CD4-positive, alpha-beta T cell treated with Interleukin-4 for 1 hour (primary cell): ENCODE data around the gene ZNF512B.

Experiments used
- DNase-seq, 2 donors: peaks; one replicate each; pipeline ENCODE4 v3.0.0-alpha.2; 2020 to 2022

The ZNF512B gene, protein sequence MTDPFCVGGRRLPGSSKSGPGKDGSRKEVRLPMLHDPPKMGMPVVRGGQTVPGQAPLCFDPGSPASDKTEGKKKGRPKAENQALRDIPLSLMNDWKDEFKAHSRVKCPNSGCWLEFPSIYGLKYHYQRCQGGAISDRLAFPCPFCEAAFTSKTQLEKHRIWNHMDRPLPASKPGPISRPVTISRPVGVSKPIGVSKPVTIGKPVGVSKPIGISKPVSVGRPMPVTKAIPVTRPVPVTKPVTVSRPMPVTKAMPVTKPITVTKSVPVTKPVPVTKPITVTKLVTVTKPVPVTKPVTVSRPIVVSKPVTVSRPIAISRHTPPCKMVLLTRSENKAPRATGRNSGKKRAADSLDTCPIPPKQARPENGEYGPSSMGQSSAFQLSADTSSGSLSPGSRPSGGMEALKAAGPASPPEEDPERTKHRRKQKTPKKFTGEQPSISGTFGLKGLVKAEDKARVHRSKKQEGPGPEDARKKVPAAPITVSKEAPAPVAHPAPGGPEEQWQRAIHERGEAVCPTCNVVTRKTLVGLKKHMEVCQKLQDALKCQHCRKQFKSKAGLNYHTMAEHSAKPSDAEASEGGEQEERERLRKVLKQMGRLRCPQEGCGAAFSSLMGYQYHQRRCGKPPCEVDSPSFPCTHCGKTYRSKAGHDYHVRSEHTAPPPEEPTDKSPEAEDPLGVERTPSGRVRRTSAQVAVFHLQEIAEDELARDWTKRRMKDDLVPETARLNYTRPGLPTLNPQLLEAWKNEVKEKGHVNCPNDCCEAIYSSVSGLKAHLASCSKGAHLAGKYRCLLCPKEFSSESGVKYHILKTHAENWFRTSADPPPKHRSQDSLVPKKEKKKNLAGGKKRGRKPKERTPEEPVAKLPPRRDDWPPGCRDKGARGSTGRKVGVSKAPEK

GRCh38 chr20:63969838-63970713 is at the start of gene ZNF512B:
TSS of gene ZNF512B (minus strand) at chr20:63969930. CDS start at chr20:63967950, 1,980 bp downstream.
- peak; percentile 60 to 67 for DNase-seq

DNA sequence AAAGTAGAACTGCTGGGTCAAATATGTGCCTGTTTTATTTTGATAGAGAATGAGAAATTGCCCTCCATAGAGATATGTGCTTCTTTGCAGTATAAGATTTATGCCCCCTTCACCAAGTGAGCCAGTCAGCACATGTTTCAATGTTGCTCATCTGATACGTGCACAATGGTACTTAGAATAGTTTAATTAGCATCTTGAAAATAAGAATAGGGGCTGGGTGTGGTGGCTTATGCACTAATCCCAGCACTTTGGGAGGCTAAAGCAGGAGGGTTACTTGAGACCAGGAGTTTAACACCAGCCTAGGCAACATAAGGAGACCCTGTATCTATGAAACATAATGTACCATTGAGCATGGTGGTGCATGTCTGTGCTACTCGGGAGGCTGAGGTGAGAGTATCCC is 45.9 kb upstream of the ZNF512B start:
- DNase-seq, result no peak

DNA sequence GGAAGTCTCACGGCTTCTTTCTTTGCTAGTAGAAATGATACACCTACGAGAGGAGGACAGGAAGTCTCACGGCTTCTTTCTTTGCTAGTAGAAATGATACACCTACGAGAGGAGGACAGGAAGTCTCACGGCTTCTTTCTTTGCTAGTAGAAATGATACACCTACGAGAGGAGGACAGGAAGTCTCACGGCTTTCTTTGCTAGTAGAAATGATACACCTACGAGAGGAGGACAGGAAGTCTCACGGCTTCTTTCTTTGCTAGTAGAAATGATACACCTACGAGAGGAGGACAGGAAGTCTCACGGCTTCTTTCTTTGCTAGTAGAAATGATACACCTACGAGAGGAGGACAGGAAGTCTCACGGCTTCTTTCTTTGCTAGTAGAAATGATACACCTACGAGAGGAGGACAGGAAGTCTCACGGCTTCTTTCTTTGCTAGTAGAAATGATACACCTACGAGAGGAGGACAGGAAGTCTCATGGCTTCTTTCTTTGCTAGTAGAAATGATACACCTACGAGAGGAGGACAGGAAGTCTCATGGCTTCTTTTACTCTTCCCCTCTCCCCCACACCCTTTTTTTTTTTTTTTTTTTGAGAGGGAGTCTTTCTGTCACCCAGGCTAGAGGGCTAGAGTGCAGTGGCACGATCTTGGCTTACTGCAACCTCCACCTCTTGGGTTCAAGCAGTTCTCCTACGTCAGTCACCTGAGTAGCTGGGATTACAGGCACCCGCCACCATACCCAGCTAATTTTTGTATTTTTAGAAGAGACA is 42.8 kb upstream of the ZNF512B start:
- DNase-seq, result peak in 1 of 2 donors; percentile 58

DNA sequence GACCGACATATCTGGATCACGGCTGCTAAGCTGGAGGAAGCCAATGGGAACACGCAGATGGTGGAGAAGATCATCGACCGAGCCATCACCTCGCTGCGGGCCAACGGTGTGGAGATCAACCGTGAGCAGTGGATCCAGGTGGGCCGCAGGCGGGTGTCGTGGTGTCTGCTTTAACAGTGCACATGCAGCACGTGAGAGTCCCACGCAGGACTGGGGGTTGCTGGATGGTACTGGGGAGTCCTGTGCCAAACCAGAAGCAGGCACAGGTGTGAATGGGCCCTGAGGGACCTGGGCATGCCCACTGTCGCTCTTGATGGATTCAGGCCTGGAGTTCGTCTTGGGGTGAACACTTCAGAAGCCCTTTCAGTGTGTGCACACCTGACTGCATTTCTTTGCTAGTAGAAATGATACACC is 41.6 kb upstream of the ZNF512B start:
- peak in 1 of 2 donors; percentile 8 for DNase-seq

DNA sequence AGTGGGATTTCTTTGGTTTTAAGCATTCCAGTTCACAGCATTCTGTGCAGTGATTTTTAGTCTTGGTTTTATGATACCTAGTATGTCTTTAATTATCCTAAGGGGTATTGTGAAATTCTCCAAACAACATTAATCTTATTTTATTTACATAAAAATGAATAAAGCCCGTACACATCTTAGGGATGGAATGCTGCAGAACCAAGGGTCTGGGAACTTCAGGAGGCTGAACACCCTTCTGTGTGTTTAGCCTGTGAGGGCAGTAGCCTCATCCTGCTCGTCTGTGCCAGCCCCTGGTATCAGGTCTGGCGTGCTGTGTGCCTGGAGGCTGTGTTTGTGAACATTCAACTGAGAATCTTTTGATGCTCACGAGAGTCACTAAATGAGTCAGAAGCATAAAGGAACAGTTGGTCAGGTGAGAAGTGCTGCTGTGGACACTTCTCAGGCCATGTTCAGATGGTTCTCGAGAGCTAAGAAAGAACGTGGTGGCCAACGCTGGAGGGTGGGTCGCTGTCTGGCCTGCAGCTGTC is 41.0 kb upstream of the ZNF512B start:
- DNase-seq, result no peak

- DNase-seq, result no peak
Observed at GRCh38 chr20:64009811-64010387, 40.2 kb upstream of the ZNF512B start.

- DNase-seq, result no peak
Observed at GRCh38 chr20:64006902-64007301, 37.2 kb upstream of the ZNF512B start.

DNA sequence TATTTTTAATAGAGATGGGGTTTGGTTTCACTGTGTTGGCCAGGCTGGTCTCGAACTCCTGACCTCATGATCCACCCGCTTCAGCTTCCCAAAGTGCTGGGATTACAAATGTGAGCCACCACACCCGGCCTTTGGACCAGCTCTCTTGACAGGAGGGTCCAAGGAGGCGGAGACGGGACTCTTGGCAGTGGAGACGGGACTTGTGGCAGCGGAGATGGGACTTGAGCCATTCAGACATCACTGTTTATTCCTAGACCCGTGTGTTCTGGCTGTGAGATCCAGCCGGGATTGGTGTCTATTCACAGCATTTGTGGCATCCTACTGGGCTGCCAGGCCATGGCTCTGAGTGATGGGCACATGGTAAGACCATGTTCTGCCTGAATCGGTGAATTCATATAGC is 36.8 kb upstream of the ZNF512B start:
- DNase-seq, result no peak

DNA sequence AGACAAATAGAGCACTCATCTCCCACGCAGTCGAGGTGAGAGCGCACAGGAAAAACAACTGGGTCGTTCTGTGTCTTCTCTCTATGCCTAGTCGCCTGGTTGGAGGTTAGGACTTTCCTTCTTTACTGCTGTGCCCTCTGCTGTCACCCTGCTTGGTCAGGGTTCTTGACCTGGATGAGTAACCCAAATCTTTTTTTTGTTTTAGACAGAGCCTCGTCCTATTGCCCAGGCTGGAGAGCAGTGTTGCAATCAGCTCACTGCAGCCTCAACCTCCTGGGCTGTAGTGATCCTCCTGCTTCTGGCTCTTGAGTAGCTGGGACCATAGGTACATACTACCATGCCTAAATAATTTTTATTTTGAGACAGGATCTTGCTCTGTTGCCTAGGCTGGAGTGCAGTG is 35.7 kb upstream of the ZNF512B start:
- no peak for DNase-seq

DNA sequence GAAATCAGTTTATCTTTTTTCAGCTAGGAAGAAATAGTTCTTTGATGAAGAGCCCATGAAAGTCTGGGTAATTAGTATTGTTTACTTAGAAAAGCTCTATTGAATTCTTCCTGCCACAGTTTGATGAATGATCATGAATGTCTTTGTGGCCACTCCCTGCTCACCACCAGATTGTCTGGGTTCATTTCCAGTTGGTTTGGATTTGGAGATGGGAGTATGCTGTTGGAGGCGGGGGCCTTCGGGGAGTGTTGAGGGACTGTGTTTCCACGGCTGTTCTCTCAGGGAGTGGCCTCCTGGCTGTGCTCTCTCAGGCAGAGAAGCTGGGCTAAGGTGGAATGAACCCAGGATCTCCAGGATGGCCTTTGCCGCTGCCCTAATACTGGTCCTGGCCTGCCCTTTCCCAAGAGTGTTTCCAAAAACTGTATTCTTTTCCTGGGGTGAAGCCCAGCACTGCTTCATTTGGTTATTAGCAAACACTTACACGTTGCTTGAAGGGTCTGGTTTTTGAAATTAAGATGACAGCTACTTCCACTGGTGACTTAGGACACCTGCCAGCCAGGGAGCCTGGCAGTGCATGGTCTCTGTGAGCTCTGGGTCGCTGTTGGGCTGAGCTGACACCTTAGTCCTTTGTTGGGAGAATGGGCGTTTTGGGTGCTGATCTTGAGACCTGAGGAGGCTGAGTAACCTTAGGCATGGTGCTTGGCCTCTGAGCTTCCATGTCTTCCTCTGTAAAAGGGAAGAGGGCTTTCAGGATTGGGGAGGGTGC is 34.4 kb upstream of the ZNF512B start:
- no peak for DNase-seq

DNA sequence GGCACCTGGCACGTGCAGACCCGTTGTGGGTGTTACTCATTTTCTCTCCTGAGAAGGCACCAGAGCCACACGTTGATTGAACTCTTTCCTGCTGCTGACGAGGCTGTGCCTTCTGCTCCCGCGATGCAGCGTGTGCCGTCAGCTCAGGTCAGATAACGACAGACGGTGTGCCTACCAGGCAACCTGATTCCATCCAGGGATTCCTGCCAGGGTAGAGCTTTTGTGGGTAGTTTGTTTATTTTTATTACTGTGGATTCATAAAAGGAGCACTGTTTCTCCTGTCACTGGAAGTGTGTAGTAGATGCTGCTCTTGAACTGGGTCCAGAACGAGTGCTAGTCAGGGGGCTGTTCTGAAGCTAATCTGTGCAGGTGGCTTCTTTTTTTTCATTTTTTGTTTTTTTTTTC is 31.9 kb upstream of the ZNF512B start:
- DNase-seq, result no peak

DNA sequence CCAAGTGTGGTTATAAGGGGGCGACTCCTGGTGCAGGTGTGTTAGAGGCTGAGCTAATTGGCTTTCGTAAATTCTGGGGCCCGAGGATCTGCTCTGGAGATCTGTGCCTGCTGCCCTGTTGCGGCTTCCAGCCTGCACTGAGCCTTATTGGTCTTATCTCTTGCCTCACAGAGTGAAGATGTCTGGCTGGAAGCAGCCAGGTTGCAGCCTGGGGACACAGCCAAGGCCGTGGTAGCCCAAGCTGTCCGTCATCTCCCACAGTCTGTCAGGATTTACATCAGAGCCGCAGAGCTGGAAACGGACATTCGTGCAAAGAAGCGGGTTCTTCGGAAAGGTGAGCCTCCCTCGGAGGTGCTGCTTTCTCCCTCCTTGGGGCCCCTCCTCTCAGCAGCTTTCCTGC is 31.2 kb upstream of the ZNF512B start:
- DNase-seq, result no peak

DNA sequence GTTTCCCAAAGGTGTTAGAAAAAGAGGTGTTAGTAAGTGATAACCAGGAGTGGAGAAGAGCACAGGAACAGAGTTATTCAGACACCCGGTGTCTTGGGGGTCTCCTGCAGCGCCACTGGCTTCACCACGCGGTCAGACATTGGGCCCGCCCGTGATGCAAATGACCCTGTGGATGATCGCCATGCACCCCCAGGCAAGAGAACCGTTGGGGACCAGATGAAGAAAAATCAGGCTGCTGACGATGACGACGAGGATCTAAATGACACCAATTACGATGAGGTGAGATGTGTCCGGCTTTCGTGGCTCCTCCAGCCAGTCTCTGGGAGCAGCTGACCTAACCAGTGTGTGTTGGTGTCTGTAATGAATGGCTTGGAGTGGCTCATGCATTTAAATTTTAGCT is 13.2 kb upstream of the ZNF512B start:
- no peak for DNase-seq

- DNase-seq, result peak; percentile 94 to 96
Observed at GRCh38 chr20:63980806-63981728, 11.3 kb upstream of the ZNF512B start, which contains the start of gene PRPF6. TSS of gene PRPF6 (plus strand) at chr20:63981132. CDS start at chr20:63981246, 114 bp downstream.

GRCh38 chr20:63980317-63980805 is 10.6 kb upstream of the ZNF512B start:
- DNase-seq, result peak in 1 of 2 donors; percentile 49

- peak; percentile 52 to 66 for DNase-seq
Observed at GRCh38 chr20:63979557-63980316, 10.0 kb upstream of the ZNF512B start, which contains the start of gene SAMD10. TSS of gene SAMD10 (minus strand) at chr20:63979642. CDS start at chr20:63979467, 175 bp downstream.

- DNase-seq, result no peak
Observed at GRCh38 chr20:63979229-63979556, 9.5 kb upstream of the ZNF512B start.
